ENCODE results near the gene C2orf42.
"Not testable (repeated sequence)": the region's sequence is repeated elsewhere in the genome, so short reads cannot be mapped to it uniquely, and the experiment has no call there.

- TF ChIP-seq, protein P1, sequence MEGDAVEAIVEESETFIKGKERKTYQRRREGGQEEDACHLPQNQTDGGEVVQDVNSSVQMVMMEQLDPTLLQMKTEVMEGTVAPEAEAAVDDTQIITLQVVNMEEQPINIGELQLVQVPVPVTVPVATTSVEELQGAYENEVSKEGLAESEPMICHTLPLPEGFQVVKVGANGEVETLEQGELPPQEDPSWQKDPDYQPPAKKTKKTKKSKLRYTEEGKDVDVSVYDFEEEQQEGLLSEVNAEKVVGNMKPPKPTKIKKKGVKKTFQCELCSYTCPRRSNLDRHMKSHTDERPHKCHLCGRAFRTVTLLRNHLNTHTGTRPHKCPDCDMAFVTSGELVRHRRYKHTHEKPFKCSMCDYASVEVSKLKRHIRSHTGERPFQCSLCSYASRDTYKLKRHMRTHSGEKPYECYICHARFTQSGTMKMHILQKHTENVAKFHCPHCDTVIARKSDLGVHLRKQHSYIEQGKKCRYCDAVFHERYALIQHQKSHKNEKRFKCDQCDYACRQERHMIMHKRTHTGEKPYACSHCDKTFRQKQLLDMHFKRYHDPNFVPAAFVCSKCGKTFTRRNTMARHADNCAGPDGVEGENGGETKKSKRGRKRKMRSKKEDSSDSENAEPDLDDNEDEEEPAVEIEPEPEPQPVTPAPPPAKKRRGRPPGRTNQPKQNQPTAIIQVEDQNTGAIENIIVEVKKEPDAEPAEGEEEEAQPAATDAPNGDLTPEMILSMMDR (conservative IDR thresholded peaks at IDR 0.05; ENCODE audit: low read depth, low read length), result not testable (repeated sequence)
- not testable (repeated sequence) for TF ChIP-seq EZH2 (IDR thresholded peaks at IDR 0.05; ENCODE audit: low read length, unreplicated experiment); EZH2phosphoT487 (IDR thresholded peaks at IDR 0.05; ENCODE audit: borderline replicate concordance, low read length)
Measured at GRCh38 chr2:70149130-70149686, 41.6 kb downstream of the C2orf42 start.
